H9 (cell line): ENCODE data around the gene CDH4. TPM values are rescaled to one million over a fixed set of nuclear protein-coding genes. Genes with fewer than 3 reads are reported as not detected.

Source experiments
- DNase-seq: peaks from one replicate; pipeline ENCODE4 v3.0.0-alpha.2; 2017
- H2AFZ ChIP-seq: one replicate; pipeline ENCODE4 v1.6.1; 2013; ENCODE audit warnings: mild to moderate bottlenecking, low read length, control low read depth, moderate library complexity
- H2AK5ac ChIP-seq: 2 replicates; pipeline ENCODE4 v1.6.1; 2013; ENCODE audit warnings: low read length, control low read depth, mixed read lengths; ENCODE audit not compliant: insufficient read length
- H2BK120ac ChIP-seq: one replicate; pipeline ENCODE4 v1.6.1; 2013; ENCODE audit warnings: low read depth, mild to moderate bottlenecking, low read length, control low read depth, inconsistent platforms; ENCODE audit not compliant: poor library complexity, severe bottlenecking
- H2BK12ac ChIP-seq: 2 replicates; pipeline ENCODE4 v1.6.1; 2013; ENCODE audit warnings: low read length, control low read depth, mixed read lengths, low read depth; ENCODE audit not compliant: insufficient read length
- H2BK15ac ChIP-seq: 2 replicates; pipeline ENCODE4 v1.6.1; 2013; ENCODE audit warnings: low read depth, low read length, control low read depth
- H2BK20ac ChIP-seq: one replicate; pipeline ENCODE4 v1.6.1; 2013; ENCODE audit warnings: low read depth, mild to moderate bottlenecking, low read length, control low read depth, inconsistent platforms; ENCODE audit not compliant: poor library complexity, severe bottlenecking
- H2BK5ac ChIP-seq: 2 replicates; pipeline ENCODE4 v1.6.1; 2013; ENCODE audit warnings: low read length, control low read depth, mixed read lengths; ENCODE audit not compliant: insufficient read length
- H3K14ac ChIP-seq: 2 replicates; pipeline ENCODE4 v1.6.1; 2013; ENCODE audit warnings: low read length, control low read depth; ENCODE audit not compliant: insufficient read depth
- H3K18ac ChIP-seq: 2 replicates; pipeline ENCODE4 v1.6.1; 2013; ENCODE audit warnings: low read depth, mild to moderate bottlenecking, mixed read lengths, low read length, control low read depth; ENCODE audit not compliant: insufficient read length
- H3K23ac ChIP-seq: 2 replicates; pipeline ENCODE4 v1.6.1; 2013; ENCODE audit warnings: low read length, control low read depth, mixed read lengths, low read depth; ENCODE audit not compliant: insufficient read length
- H3K23me2 ChIP-seq: 2 replicates; pipeline ENCODE4 v1.6.1; 2013; ENCODE audit warnings: low read depth, mild to moderate bottlenecking, mixed read lengths, low read length, control low read depth; ENCODE audit not compliant: insufficient read length, poor library complexity, severe bottlenecking
- H3K27ac ChIP-seq: 2 replicates; pipeline ENCODE4 v1.5.1; 2013; ENCODE audit warnings: low read length, control low read depth, mixed read lengths, low read depth; ENCODE audit not compliant: insufficient read length
- H3K27me3 ChIP-seq: 2 replicates; pipeline ENCODE4 v1.6.1; 2013; ENCODE audit warnings: low read length, control low read depth, inconsistent platforms; ENCODE audit not compliant: insufficient read depth
- H3K4ac ChIP-seq: 2 replicates; pipeline ENCODE4 v1.6.1; 2013; ENCODE audit warnings: low read depth, mild to moderate bottlenecking, control low read depth, inconsistent platforms, low read length, moderate library complexity
- H3K4me1 ChIP-seq: 2 replicates; pipeline ENCODE4 v1.6.1; 2013; ENCODE audit warnings: low read length, control low read depth, inconsistent platforms; ENCODE audit not compliant: insufficient read depth
- H3K4me2 ChIP-seq: 2 replicates; pipeline ENCODE4 v1.6.1; 2013; ENCODE audit warnings: low read length, control low read depth, mixed read lengths; ENCODE audit not compliant: insufficient read length, insufficient read depth
- H3K56ac ChIP-seq: 2 replicates; pipeline ENCODE4 v1.6.1; 2013; ENCODE audit warnings: low read depth, mild to moderate bottlenecking, mixed read lengths, low read length, control low read depth; ENCODE audit not compliant: insufficient read length
- H3K79me1 ChIP-seq: 2 replicates; pipeline ENCODE4 v1.6.1; 2013; ENCODE audit warnings: low read depth, mild to moderate bottlenecking, moderate library complexity, low read length, control low read depth, inconsistent platforms; ENCODE audit not compliant: insufficient read depth, poor library complexity, severe bottlenecking
- H3K79me2 ChIP-seq: 2 replicates; pipeline ENCODE4 v1.6.1; 2013; ENCODE audit warnings: low read length, control low read depth, inconsistent platforms; ENCODE audit not compliant: insufficient read depth
- H3K9ac ChIP-seq: 2 replicates; pipeline ENCODE4 v1.6.1; 2013; ENCODE audit warnings: low read length, control low read depth, mixed read lengths; ENCODE audit not compliant: insufficient read length; ENCODE audit errors: extremely low read depth
- H3K9me3 ChIP-seq: one replicate; pipeline ENCODE4 v1.6.1; 2013; ENCODE audit warnings: low read depth, low read length, inconsistent platforms; ENCODE audit not compliant: control insufficient read depth
- H3T11ph ChIP-seq: one replicate; pipeline ENCODE4 v1.6.1; 2013; ENCODE audit warnings: mild to moderate bottlenecking, low read length, control low read depth, inconsistent platforms
- H4K20me1 ChIP-seq: one replicate; pipeline ENCODE4 v1.6.1; 2013; ENCODE audit not compliant: control insufficient read depth, insufficient read length, insufficient read depth
- H4K5ac ChIP-seq: 2 replicates; pipeline ENCODE4 v1.6.1; 2013; ENCODE audit warnings: low read depth, mild to moderate bottlenecking, mixed read lengths, low read length, control low read depth; ENCODE audit not compliant: insufficient read length
- H4K8ac ChIP-seq: replicated peaks from 2 replicates; pipeline ENCODE4 v1.6.1; 2013; ENCODE audit warnings: low read length, control low read depth, mixed read lengths, low read depth; ENCODE audit not compliant: insufficient read length
- H4K91ac ChIP-seq: 2 replicates; pipeline ENCODE4 v1.6.1; 2013; ENCODE audit warnings: low read depth, mild to moderate bottlenecking, moderate library complexity, mixed read lengths, low read length, control low read depth; ENCODE audit not compliant: insufficient read length
- H3K27ac Mint-ChIP-seq, 3 experiments: 2 replicates in 2 of 3; 3 replicates in 1 of 3; pipeline ENCODE4 v1.8.0; 2020 to 2021; ENCODE audit warnings: mixed read lengths in 3 of 3, mild to moderate bottlenecking in 1 of 3, moderate library complexity in 1 of 3
- H3K27me3 Mint-ChIP-seq: 2 replicates; pipeline ENCODE4 v1.8.0; 2021; ENCODE audit warnings: low read depth, mild to moderate bottlenecking, moderate library complexity, mixed read lengths
- H3K36me3 Mint-ChIP-seq, 3 experiments: 2 replicates in 2 of 3; 3 replicates in 1 of 3; pipeline ENCODE4 v1.8.0; 2020 to 2021; ENCODE audit warnings: low read depth in 3 of 3, mixed read lengths in 3 of 3; ENCODE audit not compliant: insufficient read depth in 1 of 3
- H3K4me1 Mint-ChIP-seq, 2 experiments: 2 replicates each; pipeline ENCODE4 v1.8.0; 2020; ENCODE audit warnings: mixed read lengths in 2 of 2
- H3K4me3 Mint-ChIP-seq, 2 experiments: 2 replicates in 1 of 2; 3 replicates in 1 of 2; pipeline ENCODE4 v1.8.0; 2020 to 2021; ENCODE audit warnings: mild to moderate bottlenecking in 2 of 2, mixed read lengths in 2 of 2, moderate library complexity in 1 of 2
- H3K9me3 Mint-ChIP-seq, 2 experiments: 2 replicates in 1 of 2; 3 replicates in 1 of 2; pipeline ENCODE4 v1.8.0; 2020; ENCODE audit warnings: mild to moderate bottlenecking in 2 of 2, mixed read lengths in 2 of 2, moderate library complexity in 1 of 2
- WGBS: extraction: QIAGEN DNeasy Blood & Tissue Kit; methylation state at CpG from one replicate; pipeline ENCODE4 v1.1.7; 2013; ENCODE audit warnings: missing lambda C conversion rate, low lambda C conversion rate, mixed read lengths; ENCODE audit not compliant: insufficient read length; ENCODE audit errors: extremely low coverage; 5-methylcytosine and 5-hydroxymethylcytosine counted together
- total RNA-seq: library from RNA; stranded (reverse); gene quantifications from 2 replicates; pipeline ENCODE4 v1.2.1, GENCODE V29; 2021
- TF ChIP-seq, protein P1 (sequence below): fragments of 200-600 bp; sonication (generic); conservative IDR thresholded peaks from 3 replicates; pipeline ENCODE4 v1.8.0; 2021; ENCODE audit warnings: antibody characterized with exemption, mild to moderate bottlenecking

CDH4 gene
- total RNA-seq, 1 experiment from 2014 or later, result 3.0 TPM

- Histone ChIP-seq H3K4me1 (no peaks in the 10 kb centered on the region), H3T11ph (no peak overlapping the region), H3K79me2 (no peaks in the 10 kb centered on the region), H2BK15ac (no peak overlapping the region), H3K4me2 (no peak overlapping the region), H3K9ac (no peak overlapping the region), H3K23ac (no peak overlapping the region), H2AK5ac (no peak overlapping the region), H2BK5ac (no peak overlapping the region), H3K14ac (no peak overlapping the region), H3K56ac (no peak overlapping the region), H2BK120ac (no peak overlapping the region), H3K27ac (no peak overlapping the region), H3K18ac (no peak overlapping the region), H2BK20ac (no peak overlapping the region), H3K23me2 (no peaks in the 10 kb centered on the region), H4K5ac (no peak overlapping the region), H4K20me1 (no peaks in the 10 kb centered on the region), H4K91ac (no peak overlapping the region), H2BK12ac (no peak overlapping the region), H3K27me3 (no peaks in the 10 kb centered on the region; the same call in 1 of the 2 replicates), H3K4ac (no peak overlapping the region), H3K79me1 (no peaks in the 10 kb centered on the region), H3K9me3 (no peaks in the 10 kb centered on the region), H4K8ac (no peak overlapping the region), H2AFZ (no peak overlapping the region)
- H3K27me3 Mint-ChIP-seq, result peaks cover 21% of the 10 kb centered on the region
- peaks cover 3 to 16% of the 10 kb centered on the region in 2 experiments; a peak in 2 of 4 replicates for H3K4me1 Mint-ChIP-seq
- H3K36me3 Mint-ChIP-seq, result no peaks in the 10 kb centered on the region
- no CpG with 5 or more reads among the region's 15 CpGs for WGBS
- TF ChIP-seq, protein P1, sequence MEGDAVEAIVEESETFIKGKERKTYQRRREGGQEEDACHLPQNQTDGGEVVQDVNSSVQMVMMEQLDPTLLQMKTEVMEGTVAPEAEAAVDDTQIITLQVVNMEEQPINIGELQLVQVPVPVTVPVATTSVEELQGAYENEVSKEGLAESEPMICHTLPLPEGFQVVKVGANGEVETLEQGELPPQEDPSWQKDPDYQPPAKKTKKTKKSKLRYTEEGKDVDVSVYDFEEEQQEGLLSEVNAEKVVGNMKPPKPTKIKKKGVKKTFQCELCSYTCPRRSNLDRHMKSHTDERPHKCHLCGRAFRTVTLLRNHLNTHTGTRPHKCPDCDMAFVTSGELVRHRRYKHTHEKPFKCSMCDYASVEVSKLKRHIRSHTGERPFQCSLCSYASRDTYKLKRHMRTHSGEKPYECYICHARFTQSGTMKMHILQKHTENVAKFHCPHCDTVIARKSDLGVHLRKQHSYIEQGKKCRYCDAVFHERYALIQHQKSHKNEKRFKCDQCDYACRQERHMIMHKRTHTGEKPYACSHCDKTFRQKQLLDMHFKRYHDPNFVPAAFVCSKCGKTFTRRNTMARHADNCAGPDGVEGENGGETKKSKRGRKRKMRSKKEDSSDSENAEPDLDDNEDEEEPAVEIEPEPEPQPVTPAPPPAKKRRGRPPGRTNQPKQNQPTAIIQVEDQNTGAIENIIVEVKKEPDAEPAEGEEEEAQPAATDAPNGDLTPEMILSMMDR, result no peak
- no peak overlapping the region for H3K27ac Mint-ChIP-seq
- no peak overlapping the region for H3K4me3 Mint-ChIP-seq
- DNase-seq, result no peak
- H3K9me3 Mint-ChIP-seq, result no peaks in the 10 kb centered on the region
Observed at GRCh38 chr20:61905781-61906523, 653.9 kb downstream of the CDH4 start.
